ENCODE data around the gene SPAG9. TPM values are rescaled to one million over a fixed set of nuclear protein-coding genes. Genes with fewer than 3 reads are reported as not detected.

The SPAG9 gene
- total and polyA plus RNA-seq, 2 experiments from 2014 or later, result 26.5 to 82.7 TPM

DNA sequence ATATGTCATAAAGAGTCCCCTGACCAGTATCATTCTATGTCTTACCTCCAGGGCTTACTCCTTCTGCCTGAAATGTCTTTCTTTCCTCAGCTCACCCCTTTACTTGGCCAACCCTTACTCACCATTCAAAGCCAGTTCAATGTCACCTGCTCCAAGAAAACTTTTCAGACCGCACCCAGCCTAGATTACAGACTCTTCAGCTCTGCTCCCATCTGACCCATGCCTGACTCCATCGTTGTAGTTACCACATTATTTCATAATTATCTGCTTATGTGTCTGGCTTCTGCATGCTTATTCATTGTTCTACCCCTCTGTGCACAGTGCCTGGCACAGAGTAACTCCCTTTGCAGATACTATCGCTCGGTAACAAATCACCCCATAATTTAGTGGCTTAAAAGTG is 192.0 kb downstream of the SPAG9 start:
- no peak for TF ChIP-seq EZH2phosphoT487 (IDR thresholded peaks at IDR 0.05; ENCODE audit: low read depth, severe bottlenecking, unreplicated experiment)
- TF ChIP-seq, protein P1, sequence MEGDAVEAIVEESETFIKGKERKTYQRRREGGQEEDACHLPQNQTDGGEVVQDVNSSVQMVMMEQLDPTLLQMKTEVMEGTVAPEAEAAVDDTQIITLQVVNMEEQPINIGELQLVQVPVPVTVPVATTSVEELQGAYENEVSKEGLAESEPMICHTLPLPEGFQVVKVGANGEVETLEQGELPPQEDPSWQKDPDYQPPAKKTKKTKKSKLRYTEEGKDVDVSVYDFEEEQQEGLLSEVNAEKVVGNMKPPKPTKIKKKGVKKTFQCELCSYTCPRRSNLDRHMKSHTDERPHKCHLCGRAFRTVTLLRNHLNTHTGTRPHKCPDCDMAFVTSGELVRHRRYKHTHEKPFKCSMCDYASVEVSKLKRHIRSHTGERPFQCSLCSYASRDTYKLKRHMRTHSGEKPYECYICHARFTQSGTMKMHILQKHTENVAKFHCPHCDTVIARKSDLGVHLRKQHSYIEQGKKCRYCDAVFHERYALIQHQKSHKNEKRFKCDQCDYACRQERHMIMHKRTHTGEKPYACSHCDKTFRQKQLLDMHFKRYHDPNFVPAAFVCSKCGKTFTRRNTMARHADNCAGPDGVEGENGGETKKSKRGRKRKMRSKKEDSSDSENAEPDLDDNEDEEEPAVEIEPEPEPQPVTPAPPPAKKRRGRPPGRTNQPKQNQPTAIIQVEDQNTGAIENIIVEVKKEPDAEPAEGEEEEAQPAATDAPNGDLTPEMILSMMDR (IDR thresholded peaks at IDR 0.05; ENCODE audit: poor library complexity), result no peak
- no peak for TF ChIP-seq EZH2 (IDR thresholded peaks at IDR 0.05; ENCODE audit: borderline replicate concordance)
- no peak overlapping the region for H2AFZ ChIP-seq
- H3K79me2 ChIP-seq, result no peaks in the 10 kb centered on the region
- no peaks in the 10 kb centered on the region for H3K9me3 ChIP-seq (ENCODE audit: low read depth)
- H3K27me3 ChIP-seq, result no peaks in the 10 kb centered on the region
- no peak overlapping the region for H3K4me3 ChIP-seq
- H3K4me1 ChIP-seq (ENCODE audit: insufficient read depth), result peaks cover 17% of the 10 kb centered on the region
- H3K36me3 ChIP-seq (replicated peaks; ENCODE audit: insufficient read depth, low read depth), result no peaks in the 10 kb centered on the region
- H3K27ac ChIP-seq, result no peak overlapping the region
- 93% methylated on average over 4 of the region's 4 CpGs for WGBS (ENCODE audit: low lambda C conversion rate, missing lambda C conversion rate)
- no peaks in the 10 kb centered on the region for H3K9me2 ChIP-seq (replicated peaks; ENCODE audit: insufficient read depth)
- H4K20me1 ChIP-seq (ENCODE audit: insufficient read depth, poor library complexity, severe bottlenecking), result no peaks in the 10 kb centered on the region
- no peak for DNase-seq (ENCODE audit: low spot score)
- no peak overlapping the region for H3K4me2 ChIP-seq

- Histone ChIP-seq H4K20me1 (ENCODE audit: insufficient read depth, poor library complexity, severe bottlenecking) (no peaks in the 10 kb centered on the region), H3K4me2 (no peak overlapping the region), H3K9me3 (ENCODE audit: low read depth) (no peaks in the 10 kb centered on the region), H3K27ac (no peak overlapping the region), H2AFZ (no peak overlapping the region), H3K4me3 (no peak overlapping the region), H3K27me3 (no peaks in the 10 kb centered on the region), H3K9me2 (replicated peaks; ENCODE audit: insufficient read depth) (no peaks in the 10 kb centered on the region), H3K4me1 (ENCODE audit: insufficient read depth) (peaks cover 29% of the 10 kb centered on the region), H3K36me3 (replicated peaks; ENCODE audit: insufficient read depth, low read depth) (no peaks in the 10 kb centered on the region), H3K79me2 (no peaks in the 10 kb centered on the region)
- WGBS (ENCODE audit: low lambda C conversion rate, missing lambda C conversion rate), result 92% methylated on average over 4 of the region's 4 CpGs
- no peak for DNase-seq (ENCODE audit: low spot score)
- no peak for TF ChIP-seq EZH2phosphoT487 (IDR thresholded peaks at IDR 0.05; ENCODE audit: low read depth, severe bottlenecking, unreplicated experiment)
- TF ChIP-seq, protein P1 (IDR thresholded peaks at IDR 0.05; ENCODE audit: poor library complexity), result no peak
- no peak for TF ChIP-seq EZH2 (IDR thresholded peaks at IDR 0.05; ENCODE audit: borderline replicate concordance)
Measured at GRCh38 chr17:50927287-50927686, 193.4 kb downstream of the SPAG9 start.

DNA sequence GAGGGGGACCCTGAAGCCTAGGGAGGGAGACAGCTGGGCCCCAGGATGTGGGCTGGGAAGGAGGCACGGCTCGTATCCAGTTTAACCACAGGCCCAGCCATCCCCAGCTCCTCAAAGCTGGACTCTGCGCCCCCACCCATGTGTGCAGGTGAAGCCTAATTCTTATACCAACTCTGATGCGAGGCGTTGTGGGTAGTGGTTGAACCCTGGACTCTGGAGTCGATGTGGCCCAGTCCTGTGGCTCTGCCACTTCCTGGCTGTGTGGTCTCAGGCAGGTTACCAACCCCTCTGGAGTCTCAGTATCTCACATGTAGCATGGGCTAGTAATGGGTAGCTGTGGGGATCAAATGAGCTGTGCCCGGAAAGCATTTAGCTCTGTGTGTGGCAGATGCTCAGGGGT is 194.1 kb downstream of the SPAG9 start:
- peaks cover 30% of the 10 kb centered on the region for H3K4me1 ChIP-seq (ENCODE audit: insufficient read depth)

More for the DNA sequence above, 194.1 kb downstream of the SPAG9 start:
- H3K79me2 ChIP-seq, result no peaks in the 10 kb centered on the region
- H3K9me3 ChIP-seq (ENCODE audit: low read depth), result no peaks in the 10 kb centered on the region
- H3K36me3 ChIP-seq (replicated peaks; ENCODE audit: insufficient read depth, low read depth), result no peaks in the 10 kb centered on the region
- no peaks in the 10 kb centered on the region for H3K9me2 ChIP-seq (replicated peaks; ENCODE audit: insufficient read depth)
- no peak overlapping the region for H2AFZ ChIP-seq
- H3K27ac ChIP-seq, result no peak overlapping the region
- H3K4me3 ChIP-seq, result no peak overlapping the region
- 93% methylated on average over 7 of the region's 7 CpGs for WGBS (ENCODE audit: low lambda C conversion rate, missing lambda C conversion rate)
- H3K27me3 ChIP-seq, result no peaks in the 10 kb centered on the region
- no peak for DNase-seq (ENCODE audit: low spot score)
- no peak overlapping the region for H3K4me2 ChIP-seq
- TF ChIP-seq EZH2 (IDR thresholded peaks at IDR 0.05; ENCODE audit: borderline replicate concordance) (no peak), EZH2phosphoT487 (IDR thresholded peaks at IDR 0.05; ENCODE audit: low read depth, severe bottlenecking, unreplicated experiment) (no peak)
- TF ChIP-seq, protein P1 (IDR thresholded peaks at IDR 0.05; ENCODE audit: poor library complexity), result no peak
- H4K20me1 ChIP-seq (ENCODE audit: insufficient read depth, poor library complexity, severe bottlenecking), result no peaks in the 10 kb centered on the region

Measured in hepatocyte (in vitro differentiated cells).